KBM-7 (cell line): ENCODE results near the gene MAD1L1.
"Not testable (repeated sequence)": the region's sequence is repeated elsewhere in the genome, so short reads cannot be mapped to it uniquely, and the experiment has no call there.

Experiments used
- DNase-seq: peaks from one replicate; pipeline ENCODE4 v3.0.0-alpha.2; 2015
- in situ Hi-C: fragments of 300-500 bp; cut with MboI; formaldehyde crosslinking; loops from 2 replicates; pipeline ENCODE4 v1.14.3; 2020; ENCODE audit warnings: low sequenced_read_pairs, low pct_unique_long_range_greater_than_20kb, mixed read lengths

Gene MAD1L1

DNA sequence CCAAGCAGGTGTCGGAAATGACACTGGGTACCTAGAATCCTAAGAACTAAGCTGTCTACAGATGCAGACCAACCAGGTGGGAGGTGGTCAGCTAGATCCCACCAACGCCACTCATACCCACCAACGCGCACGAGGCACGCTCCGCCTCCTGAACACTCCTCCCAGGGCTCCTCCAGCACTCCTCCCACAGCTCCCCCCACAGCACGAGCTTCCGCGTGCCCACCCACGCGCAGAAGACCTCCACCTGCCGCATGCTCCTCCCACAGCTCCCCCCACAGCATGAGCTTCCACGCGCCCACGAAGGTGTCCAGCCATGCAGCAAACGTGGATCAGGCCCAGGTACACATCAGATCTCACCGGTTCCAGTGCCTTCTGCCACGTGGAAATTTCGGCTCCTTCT, 196.0 kb downstream of the MAD1L1 start:
- in situ Hi-C loops: no loop called here
- DNase-seq: no peak

DNA sequence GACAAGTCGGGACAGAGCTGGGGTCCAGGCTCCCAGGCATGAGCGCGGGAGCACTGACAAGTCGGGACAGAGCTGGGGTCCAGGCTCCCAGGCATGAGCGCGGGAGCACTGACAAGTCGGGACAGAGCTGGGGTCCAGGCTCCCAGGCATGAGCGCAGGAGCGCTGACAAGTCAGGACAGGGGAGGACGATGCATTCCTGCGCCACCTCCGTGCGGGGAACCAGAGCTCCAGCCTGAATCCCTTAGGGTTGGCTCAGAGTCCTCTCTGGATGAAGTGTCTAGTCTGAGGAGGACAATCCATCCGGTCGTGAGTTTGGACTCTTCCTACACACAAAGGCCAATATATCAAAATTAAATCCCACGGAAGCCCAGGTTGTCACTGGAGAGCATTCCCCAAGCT, 196.5 kb downstream of the MAD1L1 start:
- DNase-seq, in situ Hi-C loops: not testable (repeated sequence)

DNA sequence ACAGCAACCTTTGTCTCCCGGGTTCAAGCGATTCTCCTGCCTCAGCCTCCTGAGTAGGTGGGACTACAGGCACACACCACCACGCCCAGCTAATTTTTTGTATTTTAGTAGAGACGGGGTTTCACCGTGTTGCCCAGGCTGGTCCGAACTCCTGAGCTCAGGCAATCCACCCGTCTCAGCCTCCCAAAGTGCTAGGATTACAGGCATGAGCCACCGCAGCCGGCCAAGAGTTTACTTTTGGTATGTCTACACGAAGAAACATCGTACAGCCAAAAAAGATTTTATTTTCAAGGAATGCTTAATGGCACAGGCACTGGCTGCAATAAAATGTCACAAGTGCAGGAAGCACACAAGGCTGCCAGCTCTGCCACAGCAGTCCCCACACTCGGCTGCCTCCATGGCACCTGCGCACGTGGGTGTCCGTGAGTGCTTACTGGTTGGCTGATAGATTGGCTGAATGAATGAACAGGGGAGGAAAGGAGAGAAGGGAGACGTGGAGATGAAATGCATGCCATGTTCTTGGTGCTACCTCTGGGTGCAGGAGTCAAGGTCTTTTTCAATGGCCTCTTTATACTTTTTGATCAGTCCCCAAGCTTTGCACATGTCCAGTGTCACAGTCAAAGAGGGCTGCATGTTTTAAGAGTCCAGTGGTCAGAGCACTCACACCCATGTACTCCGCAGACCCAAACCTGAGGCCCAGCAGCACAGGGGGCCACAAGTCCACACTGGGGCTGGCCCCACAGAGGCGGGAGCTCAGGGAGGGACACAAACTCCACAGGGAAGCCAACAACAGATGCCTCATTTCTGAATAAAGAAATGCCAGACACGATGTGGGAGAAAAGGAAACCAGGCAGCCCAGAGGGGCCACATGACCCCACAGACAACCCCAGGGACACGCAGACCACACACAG, 198.2 kb downstream of the MAD1L1 start:
- no peak for DNase-seq
- in situ Hi-C loops: no loop called here

GRCh38 chr7:2033586-2034135, 199.1 kb downstream of the MAD1L1 start:
- DNase-seq: no peak
- in situ Hi-C loops: no loop called here

DNA sequence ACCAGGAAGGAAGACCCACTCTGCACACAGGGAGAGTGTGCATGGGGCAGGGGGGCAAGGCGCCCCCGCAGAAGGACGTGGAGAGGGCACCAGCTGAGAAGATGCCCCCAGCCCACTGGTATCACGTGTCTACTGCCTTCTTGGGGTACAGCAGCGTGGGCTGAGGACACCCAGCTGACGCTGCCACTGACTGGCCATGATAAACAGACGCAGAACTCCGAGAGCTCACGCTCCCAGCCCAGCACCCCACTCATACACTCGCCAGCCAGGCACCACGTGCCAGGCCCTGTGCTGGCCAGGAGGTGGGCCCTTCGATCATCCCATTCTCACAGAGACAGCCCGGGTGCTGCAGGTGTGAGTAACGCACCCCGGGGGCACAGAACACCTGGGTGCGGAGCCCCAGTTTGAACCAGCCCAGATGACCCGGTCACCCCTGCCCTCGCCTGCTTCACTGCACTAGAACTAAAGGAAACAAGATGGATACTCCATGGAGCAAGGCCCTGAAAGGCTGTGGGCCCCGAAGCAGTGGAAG, 199.8 kb downstream of the MAD1L1 start:
- DNase-seq: no peak
- in situ Hi-C loops: no loop called here

DNA sequence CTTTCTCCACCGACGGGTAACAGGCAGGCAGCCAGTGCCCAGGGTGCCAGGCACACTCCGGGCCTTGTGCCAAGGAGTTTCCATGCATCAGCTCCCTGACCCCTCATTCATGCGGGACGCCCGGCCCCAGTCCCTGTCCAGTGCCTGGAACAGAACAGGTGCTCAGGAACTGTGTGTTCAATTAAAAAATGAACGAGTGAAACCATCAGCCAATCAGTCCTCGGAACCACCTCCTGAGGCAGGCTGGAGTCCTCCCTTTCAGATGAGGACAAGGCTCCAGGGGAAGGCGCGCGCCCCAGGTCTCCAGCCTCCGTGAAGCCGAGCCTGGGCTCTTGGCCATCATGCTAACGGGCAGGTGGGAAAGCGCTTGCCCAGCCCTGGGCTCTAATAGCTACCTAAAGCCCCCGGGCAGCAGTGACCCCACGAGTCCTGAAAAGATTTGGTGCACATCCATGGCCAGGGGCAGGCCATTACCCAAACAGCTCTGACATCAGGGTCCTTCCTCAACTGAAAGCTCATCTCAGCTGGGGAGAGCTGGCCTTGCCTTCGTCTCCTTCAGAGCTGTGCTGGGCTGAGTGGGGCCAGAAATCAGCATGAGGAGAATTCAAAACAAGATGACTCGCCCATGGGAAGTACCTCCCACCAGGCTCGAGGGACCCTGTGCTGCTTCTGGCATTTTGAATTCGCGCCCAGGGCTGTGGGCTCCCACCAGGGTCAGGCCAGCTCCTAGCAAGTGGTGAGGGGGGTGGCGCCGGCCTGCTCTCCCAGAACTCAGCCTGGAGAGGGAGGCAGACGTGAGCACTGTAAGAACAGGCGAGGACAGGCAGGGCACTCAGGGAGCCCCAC, 200.5 kb downstream of the MAD1L1 start:
- no peak for DNase-seq
- in situ Hi-C loops: no loop called here

DNA sequence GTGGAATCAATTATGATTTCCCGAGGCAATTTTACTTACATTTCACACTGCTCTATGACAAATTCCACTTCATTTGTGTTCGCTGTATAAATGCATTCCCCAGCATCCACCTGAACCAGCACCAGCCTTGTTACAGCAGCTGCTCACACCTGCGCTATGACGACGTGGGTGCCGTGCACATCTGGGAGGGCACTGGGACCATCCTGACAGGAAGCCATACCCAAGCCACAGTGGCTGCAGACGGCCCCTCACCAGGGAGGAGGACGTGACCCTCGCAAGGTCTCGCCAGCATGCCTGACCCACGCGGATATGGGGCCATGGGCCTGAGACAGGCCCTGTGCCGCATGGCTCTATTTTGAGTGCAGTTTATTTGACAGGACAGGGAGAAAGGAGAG, 201.3 kb downstream of the MAD1L1 start:
- in situ Hi-C loops: no loop called here
- DNase-seq: no peak

GRCh38 chr7:2030475-2031450, 202.0 kb downstream of the MAD1L1 start:
- no peak for DNase-seq
- in situ Hi-C loops: no loop called here

DNA sequence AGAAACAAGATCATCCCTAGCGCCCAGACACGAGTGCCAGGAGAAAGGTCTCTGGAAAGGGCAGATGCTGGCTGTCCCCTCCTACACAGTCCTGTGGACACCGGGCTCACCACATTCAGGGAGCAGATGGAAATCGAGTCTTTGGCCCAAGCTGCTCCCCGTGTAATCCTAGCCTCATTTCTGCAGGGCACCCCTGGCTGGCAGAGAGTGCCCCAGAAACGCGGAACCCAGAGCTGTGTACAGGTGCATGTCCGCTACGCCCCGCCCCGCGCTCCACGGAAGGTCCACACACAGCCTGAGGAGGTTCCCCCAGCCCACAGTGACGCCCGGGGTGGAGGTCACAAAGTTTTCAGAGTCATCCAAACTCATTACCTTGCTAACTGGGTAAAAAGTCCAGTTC, 202.8 kb downstream of the MAD1L1 start:
- in situ Hi-C loops: no loop called here
- DNase-seq: no peak

GRCh38 chr7:2029211-2029905, 203.4 kb downstream of the MAD1L1 start:
- DNase-seq: no peak
- in situ Hi-C loops: no loop called here

DNA sequence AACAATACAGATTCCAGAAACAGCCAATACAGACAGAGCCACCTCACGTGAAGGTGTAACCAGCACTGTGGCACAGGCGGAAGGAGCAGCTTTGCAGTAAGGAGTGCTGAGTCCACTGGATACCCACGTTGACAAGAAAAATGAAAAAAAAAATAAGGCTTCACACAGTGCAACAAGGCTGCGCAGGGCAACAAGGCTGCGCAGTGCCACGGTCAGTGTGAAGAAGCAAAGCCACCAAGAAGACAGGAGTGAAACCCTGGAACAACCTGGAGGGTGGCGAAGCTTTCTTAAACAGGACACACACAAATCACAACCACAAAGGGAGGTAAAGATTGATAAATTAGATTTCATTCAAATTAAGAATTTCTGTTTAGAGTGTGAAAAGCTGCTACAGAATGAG, 204.0 kb downstream of the MAD1L1 start:
- DNase-seq: no peak
- in situ Hi-C loops: no loop called here

GRCh38 chr7:2025188-2025587, 207.6 kb downstream of the MAD1L1 start:
- DNase-seq: no peak
- in situ Hi-C loops: no loop called here

- in situ Hi-C loops: no loop called here
- no peak for DNase-seq
Observed at GRCh38 chr7:2024567-2024918, 208.2 kb downstream of the MAD1L1 start.

- peak; percentile 87 for DNase-seq
Observed at GRCh38 chr7:2023877-2024566, 208.7 kb downstream of the MAD1L1 start.

DNA sequence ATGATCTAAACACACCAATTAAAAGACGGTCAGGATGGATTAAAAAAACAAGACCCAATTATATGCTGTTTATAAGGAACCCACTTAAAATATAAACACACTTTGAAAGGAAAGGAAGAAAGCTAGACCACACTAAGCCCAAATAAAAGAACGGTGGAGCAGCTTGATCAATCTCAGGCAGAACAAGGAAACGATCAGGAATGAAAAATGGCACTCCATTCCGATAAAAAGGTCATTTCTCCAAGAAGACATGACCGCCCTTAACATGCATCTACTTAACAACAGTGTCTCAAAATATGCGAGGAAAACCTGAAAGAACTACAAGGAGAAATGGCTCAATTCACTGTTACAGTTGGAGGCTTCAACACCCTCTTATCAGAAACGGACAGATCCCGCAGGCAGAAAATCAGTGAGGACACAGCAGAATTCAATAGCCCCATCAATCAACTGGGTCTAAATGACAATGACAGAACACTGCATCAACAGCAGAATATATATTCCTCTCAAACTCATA, 210.0 kb downstream of the MAD1L1 start:
- in situ Hi-C loops: no loop called here
- DNase-seq: no peak

More at GRCh38 chr7:2023877-2024566, 208.7 kb downstream of the MAD1L1 start:
- in situ Hi-C loops: no loop called here

- in situ Hi-C loops: no loop called here
- no peak for DNase-seq
Observed at GRCh38 chr7:2022021-2022409, 210.7 kb downstream of the MAD1L1 start.

- in situ Hi-C loops: no loop called here
- peak; percentile 90 for DNase-seq
Observed at GRCh38 chr7:2019711-2020511, 212.8 kb downstream of the MAD1L1 start.
